ENCODE results near the gene DPYSL4.

Gene DPYSL4

GRCh38 chr10:132184816-132185593, 1.7 kb upstream of the DPYSL4 start:
- Mint-ChIP-seq H3K9me3 (no peaks in the 10 kb centered on the region), H3K36me3 (peaks cover 3% of the 10 kb centered on the region), H3K27ac (no peak overlapping the region), H3K27me3 (peaks cover 29% of the 10 kb centered on the region), H3K4me1 (no peaks in the 10 kb centered on the region), H3K4me3 (peak overlapping the region; percentile 27)
- DNase-seq (ENCODE audit: low spot score in 2 of 2) (no peak), ATAC-seq (ENCODE audit: low read depth) (no peak)

GRCh38 chr10:132185601-132186487, 904 bp upstream of the DPYSL4 start:
- ATAC-seq (ENCODE audit: low read depth) (peak; percentile 76), DNase-seq (ENCODE audit: low spot score in 2 of 2) (peak in 1 of 2 donors; percentile 38)
- Mint-ChIP-seq H3K4me3 (peak overlapping the region; percentile 68), H3K9me3 (no peaks in the 10 kb centered on the region), H3K4me1 (no peaks in the 10 kb centered on the region), H3K27me3 (peaks cover 29% of the 10 kb centered on the region), H3K27ac (no peak overlapping the region), H3K36me3 (peaks cover 3% of the 10 kb centered on the region)

- Mint-ChIP-seq H3K4me3 (no peak overlapping the region), H3K27me3 (peaks cover 28% of the 10 kb centered on the region), H3K36me3 (peaks cover 3% of the 10 kb centered on the region), H3K27ac (no peak overlapping the region), H3K4me1 (no peaks in the 10 kb centered on the region), H3K9me3 (no peaks in the 10 kb centered on the region)
- DNase-seq (ENCODE audit: low spot score in 2 of 2) (no peak), ATAC-seq (ENCODE audit: low read depth) (no peak)
These were observed 836 bp downstream of the DPYSL4 start for GRCh38 chr10:132187430-132188138.

- Mint-ChIP-seq H3K36me3 (peaks cover 3% of the 10 kb centered on the region), H3K27me3 (peaks cover 26% of the 10 kb centered on the region), H3K4me1 (no peaks in the 10 kb centered on the region), H3K9me3 (no peaks in the 10 kb centered on the region), H3K27ac (no peak overlapping the region), H3K4me3 (no peak overlapping the region)
- DNase-seq (ENCODE audit: low spot score in 2 of 2) (no peak), ATAC-seq (ENCODE audit: low read depth) (no peak)
These were observed 1.6 kb downstream of the DPYSL4 start for GRCh38 chr10:132188331-132188730.

GRCh38 chr10:132189016-132189415, 2.3 kb downstream of the DPYSL4 start:
- Mint-ChIP-seq H3K36me3 (peaks cover 3% of the 10 kb centered on the region), H3K4me1 (no peaks in the 10 kb centered on the region), H3K9me3 (no peaks in the 10 kb centered on the region), H3K27ac (no peak overlapping the region), H3K27me3 (peaks cover 24% of the 10 kb centered on the region), H3K4me3 (no peak overlapping the region)
- DNase-seq (ENCODE audit: low spot score in 2 of 2) (no peak), ATAC-seq (ENCODE audit: low read depth) (no peak)

- Mint-ChIP-seq H3K27me3 (peaks cover 20% of the 10 kb centered on the region), H3K4me1 (no peaks in the 10 kb centered on the region), H3K27ac (no peak overlapping the region), H3K36me3 (peaks cover under 1% of the 10 kb centered on the region), H3K4me3 (no peak overlapping the region), H3K9me3 (no peaks in the 10 kb centered on the region)
- ATAC-seq (ENCODE audit: low read depth) (no peak), DNase-seq (ENCODE audit: low spot score in 2 of 2) (no peak)
These were observed 3.2 kb downstream of the DPYSL4 start for GRCh38 chr10:132189810-132190422.

- no peak for ATAC-seq (ENCODE audit: low read depth)
- Mint-ChIP-seq H3K4me3 (no peak overlapping the region), H3K9me3 (no peaks in the 10 kb centered on the region), H3K4me1 (no peaks in the 10 kb centered on the region), H3K27ac (no peak overlapping the region), H3K36me3 (no peaks in the 10 kb centered on the region), H3K27me3 (peaks cover 18% of the 10 kb centered on the region)
- DNase-seq (ENCODE audit: low spot score in 2 of 2): no peak
These were observed 5.6 kb downstream of the DPYSL4 start for GRCh38 chr10:132192076-132192975.

GRCh38 chr10:132192991-132193665, 6.4 kb downstream of the DPYSL4 start:
- Mint-ChIP-seq H3K9me3 (no peaks in the 10 kb centered on the region), H3K36me3 (no peaks in the 10 kb centered on the region), H3K4me3 (no peak overlapping the region), H3K27me3 (peaks cover 15% of the 10 kb centered on the region), H3K4me1 (no peaks in the 10 kb centered on the region), H3K27ac (no peak overlapping the region)
- no peak for ATAC-seq (ENCODE audit: low read depth)
- DNase-seq (ENCODE audit: low spot score in 2 of 2): no peak

- DNase-seq (ENCODE audit: low spot score in 2 of 2) (no peak), ATAC-seq (ENCODE audit: low read depth) (no peak)
- H3K9me3 Mint-ChIP-seq: no peaks in the 10 kb centered on the region
- no peak overlapping the region for H3K27ac Mint-ChIP-seq
- peaks cover 10% of the 10 kb centered on the region for H3K27me3 Mint-ChIP-seq
- H3K4me3 Mint-ChIP-seq: no peak overlapping the region
- no peaks in the 10 kb centered on the region for H3K36me3 Mint-ChIP-seq
- H3K4me1 Mint-ChIP-seq: no peaks in the 10 kb centered on the region
These were observed 7.3 kb downstream of the DPYSL4 start for GRCh38 chr10:132193907-132194552.

- H3K9me3 Mint-ChIP-seq: no peaks in the 10 kb centered on the region
- H3K27ac Mint-ChIP-seq: no peak overlapping the region
- ATAC-seq (ENCODE audit: low read depth) (no peak), DNase-seq (ENCODE audit: low spot score in 2 of 2) (no peak)
- H3K4me1 Mint-ChIP-seq: no peaks in the 10 kb centered on the region
- H3K36me3 Mint-ChIP-seq: no peaks in the 10 kb centered on the region
- peaks cover 3% of the 10 kb centered on the region for H3K27me3 Mint-ChIP-seq
- no peak overlapping the region for H3K4me3 Mint-ChIP-seq
These were observed 8.0 kb downstream of the DPYSL4 start for GRCh38 chr10:132194726-132195125.

- DNase-seq (ENCODE audit: low spot score in 2 of 2): no peak
- Mint-ChIP-seq H3K36me3 (no peaks in the 10 kb centered on the region), H3K9me3 (no peaks in the 10 kb centered on the region), H3K27ac (no peak overlapping the region), H3K4me3 (no peak overlapping the region), H3K27me3 (no peaks in the 10 kb centered on the region), H3K4me1 (no peaks in the 10 kb centered on the region)
- no peak for ATAC-seq (ENCODE audit: low read depth)
These were observed 8.8 kb downstream of the DPYSL4 start for GRCh38 chr10:132195366-132196075.

Data from memory B cell (primary cell).